Measurements from ENCODE around the gene TMEM185A. TPM values are rescaled to one million over a fixed set of nuclear protein-coding genes. Genes with fewer than 3 reads are reported as not detected.
"Not testable (repeated sequence)": the region's sequence is repeated elsewhere in the genome, so short reads cannot be mapped to it uniquely, and the experiment has no call there.

The TMEM185A gene
- total RNA-seq, 4 donors from 2014 or later = 18.5 to 28.8 (median 22.1) TPM

- DNase-seq (ENCODE audit: low spot score in 2 of 2); intact Hi-C loops (cut with DNase I; ENCODE audit: low total_unique reads); H3K4me3 ChIP-seq (ENCODE audit: low read depth, poor library complexity, severe bottlenecking): not testable (repeated sequence)
- 100% methylated on average over 1 of the region's 1 CpG; no CpG with 5 or more reads in 1 of the 2 donors for WGBS, 2 donors
Observed at GRCh38 chrX:149546962-149547361, 84.6 kb downstream of the TMEM185A start.

Other genes starting within 250 kb of the TMEM185A start
- gene IDS, start 126.5 kb downstream of the TMEM185A start, total RNA-seq = 10 to 100 TPM; 57.2 to 79.5 (median 70.7) TPM
- 10 to 100 TPM in 3 of 4 donors, 1 to 10 TPM in 1; 3.9 to 13.4 (median 11.5) TPM for gene EOLA1, start 90.8 kb downstream of the TMEM185A start, total RNA-seq
- not detected for gene HSFX3, start 81.9 kb downstream of the TMEM185A start, total RNA-seq
- gene MAGEA9B, start 44.3 kb downstream of the TMEM185A start, total RNA-seq = not detected
- not detected for gene HSFX2, start 36.5 kb downstream of the TMEM185A start, total RNA-seq
- gene MAGEA11, start 80.3 kb upstream of the TMEM185A start, total RNA-seq = under 1 TPM in 1 of 4 donors, not detected in 3; 0.13 TPM
- gene HSFX1, start 142.3 kb upstream of the TMEM185A start, total RNA-seq = 1 to 10 TPM in 3 of 4 donors, not detected in 1; 2.1 to 2.6 (median 2.2) TPM
- not detected for gene MAGEA9, start 150.1 kb upstream of the TMEM185A start, total RNA-seq
- gene MAGEA8, start 249.4 kb upstream of the TMEM185A start, total RNA-seq = not detected